Activated CD4-positive, alpha-beta T cell treated with anti-CD3 and anti-CD28 coated beads for 4 hours (primary cell): Measurements from ENCODE around the gene CHD2.
"Not testable (repeated sequence)": the region's sequence is repeated elsewhere in the genome, so short reads cannot be mapped to it uniquely, and the experiment has no call there.

ENCODE experiments used
- DNase-seq, 2 donors: peaks; one replicate each; pipeline ENCODE4 v3.0.0-alpha.2; 2020

The CHD2 gene

DNA sequence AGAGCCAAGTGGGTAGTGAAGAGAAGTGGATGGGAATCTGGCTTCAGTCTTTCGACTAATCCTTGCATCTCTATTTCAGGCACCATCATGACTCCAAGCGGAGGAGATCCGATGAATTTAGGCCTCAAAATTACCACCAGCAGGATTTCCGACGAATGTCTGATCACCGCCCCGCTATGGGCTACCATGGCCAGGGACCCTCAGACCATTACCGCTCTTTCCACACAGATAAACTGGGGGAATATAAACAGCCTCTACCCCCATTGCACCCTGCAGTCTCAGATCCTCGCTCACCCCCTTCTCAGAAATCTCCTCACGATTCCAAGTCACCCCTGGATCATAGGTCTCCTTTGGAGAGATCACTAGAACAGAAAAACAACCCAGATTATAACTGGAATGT, 124.2 kb downstream of the CHD2 start:
- no peak for DNase-seq

DNA sequence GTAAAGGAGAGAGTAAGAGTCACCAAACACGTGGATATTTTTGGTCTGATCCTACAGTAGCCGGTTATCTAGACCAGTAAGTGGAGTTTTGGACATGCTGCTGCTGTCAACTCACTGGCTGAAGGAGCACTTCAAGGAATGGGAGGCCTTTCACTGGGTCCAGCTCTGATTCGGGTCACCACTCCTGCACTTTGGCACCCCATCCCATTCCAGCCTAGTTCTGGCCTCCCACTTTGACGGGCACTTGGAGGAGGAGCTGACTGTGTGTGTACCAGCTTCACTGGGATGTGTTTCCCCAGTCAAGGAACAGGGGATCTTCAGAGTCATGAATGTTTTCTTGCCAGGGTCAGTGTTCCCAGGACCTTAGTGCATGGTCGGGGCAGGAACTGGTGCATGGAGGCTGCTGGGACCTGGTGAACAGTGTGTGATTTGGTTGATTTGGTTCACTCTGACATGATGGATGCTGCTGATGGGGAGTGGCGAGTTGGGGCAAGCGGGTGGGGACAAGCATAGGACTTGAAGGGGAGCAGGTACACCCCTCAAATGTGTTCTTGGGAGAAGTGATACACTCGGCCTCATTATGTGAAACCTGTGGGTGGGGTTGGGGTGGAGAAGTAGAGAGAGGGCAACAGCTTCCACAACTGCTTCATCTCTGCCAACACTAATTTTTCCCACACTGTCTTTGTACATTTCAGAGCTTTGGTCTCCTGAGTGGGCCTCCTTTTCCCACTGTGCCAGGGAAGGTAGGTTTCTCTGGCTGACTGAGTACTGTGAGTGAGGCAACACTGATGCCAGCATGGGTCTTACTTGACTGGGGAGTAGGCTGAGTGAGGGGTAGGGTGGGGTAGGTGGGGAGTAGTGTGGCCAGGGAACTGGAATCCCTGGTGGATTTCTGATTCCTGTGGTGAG, 124.8 kb downstream of the CHD2 start:
- no peak for DNase-seq

DNA sequence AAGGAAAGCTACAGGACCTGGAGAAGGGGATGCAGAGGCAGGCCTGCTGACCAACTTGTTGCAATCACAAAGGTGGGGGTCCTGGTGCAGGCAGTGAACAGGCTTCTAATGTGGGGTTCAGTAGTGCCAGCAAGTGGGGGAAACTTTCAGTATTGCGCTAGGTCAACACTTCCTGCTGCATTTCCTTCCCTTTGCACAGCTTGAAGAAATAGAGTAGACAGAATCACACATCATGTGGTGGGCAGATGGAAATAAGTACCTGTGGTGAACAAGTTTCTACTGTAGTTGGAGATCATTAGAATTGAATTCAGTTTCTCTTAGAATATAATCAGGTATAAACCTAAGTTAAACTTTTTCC, 125.5 kb downstream of the CHD2 start:
- DNase-seq: no peak

DNA sequence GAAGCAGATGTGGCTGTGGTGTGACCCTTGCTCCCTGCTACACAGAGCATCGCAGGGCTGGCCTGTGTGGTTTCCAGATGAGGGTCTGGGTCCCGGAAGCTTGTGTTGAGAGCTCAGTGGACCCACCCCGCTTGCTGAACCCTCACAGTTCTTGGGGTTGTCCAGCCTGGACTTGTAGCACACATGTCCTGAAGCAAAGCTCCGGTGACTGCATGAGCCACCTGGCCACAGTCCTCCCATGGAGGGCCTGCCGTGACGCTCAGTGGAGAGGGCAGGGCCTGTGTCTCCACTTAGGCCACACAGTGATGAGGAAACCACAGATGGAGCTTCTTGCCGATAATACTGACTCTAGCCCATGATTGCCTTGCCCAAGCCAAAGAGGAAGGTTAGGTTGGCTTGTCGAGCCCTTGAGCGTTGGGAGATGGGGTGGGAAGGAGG, 126.3 kb downstream of the CHD2 start:
- no peak for DNase-seq

DNA sequence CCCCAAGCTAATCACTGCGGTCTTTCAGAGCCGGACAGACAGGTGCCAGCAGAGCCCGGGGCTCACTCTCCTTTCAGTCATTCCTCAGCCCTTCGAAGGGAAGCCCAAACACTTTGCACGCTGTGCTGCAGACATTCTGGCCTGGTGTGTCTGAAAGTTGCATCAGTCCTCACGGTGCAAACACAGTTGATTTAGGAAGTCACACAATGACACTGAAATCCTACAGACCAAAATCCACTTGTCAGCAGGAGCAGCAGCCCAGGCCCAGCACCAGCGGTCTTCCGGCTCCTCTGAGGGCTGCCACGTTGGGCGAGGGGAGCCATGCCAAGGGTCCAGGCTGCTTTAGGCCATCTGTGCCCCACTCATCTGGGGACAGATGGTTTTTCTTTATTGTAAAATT, 127.3 kb downstream of the CHD2 start:
- no peak for DNase-seq

DNA sequence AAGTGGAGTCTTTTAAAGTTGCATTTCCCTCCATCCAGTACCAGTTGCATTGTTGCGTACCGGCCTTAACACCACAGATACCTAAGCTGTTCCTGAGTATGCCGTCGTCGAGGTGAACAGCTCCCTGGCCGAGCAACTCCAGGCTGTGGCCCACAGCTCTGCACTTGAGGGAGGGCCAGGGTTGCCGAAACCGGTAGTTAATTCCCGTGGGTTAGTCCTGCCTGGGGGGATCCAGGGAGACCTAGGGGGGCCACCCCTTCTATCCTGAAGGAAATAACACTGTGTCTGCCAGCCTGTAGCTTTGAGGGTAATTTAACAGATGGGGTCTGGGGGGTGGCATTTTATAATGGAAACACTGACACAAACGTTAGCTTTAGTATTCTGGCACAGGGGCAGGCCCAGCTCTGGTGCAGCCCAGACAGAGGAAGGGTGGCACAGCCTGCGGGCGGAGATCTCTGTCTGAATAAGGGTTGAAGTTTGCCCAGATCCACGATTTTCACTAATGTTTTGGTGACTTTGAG, 128.0 kb downstream of the CHD2 start:
- DNase-seq: no peak

DNA sequence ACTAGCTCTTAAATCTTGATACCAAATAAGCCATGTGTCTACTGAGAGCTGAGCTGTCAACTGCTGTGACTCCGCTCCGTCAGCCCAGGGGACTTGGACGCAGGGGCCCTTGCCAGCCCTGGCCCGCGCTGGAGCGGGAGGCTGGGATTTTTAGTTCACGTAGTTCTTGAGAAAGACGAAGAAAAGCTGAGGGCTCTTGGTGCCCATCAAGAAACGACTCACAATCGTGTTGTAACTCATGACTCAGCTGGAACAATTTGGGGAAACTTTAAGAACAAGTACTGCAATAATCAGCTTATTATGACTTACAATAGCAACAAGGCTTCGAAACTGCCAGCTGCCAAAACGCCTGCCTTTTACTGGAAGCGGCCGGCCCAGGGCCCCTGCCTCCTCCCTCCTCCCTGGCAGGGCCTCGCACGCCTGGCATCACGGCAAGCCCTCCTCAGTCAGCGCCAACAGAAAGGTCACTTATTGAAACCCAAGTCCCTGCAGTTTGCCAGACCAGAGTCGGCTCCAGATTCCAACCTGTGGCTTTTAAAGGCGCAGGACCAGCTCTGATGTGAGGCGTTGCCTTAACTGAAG, 128.6 kb downstream of the CHD2 start:
- no peak for DNase-seq

DNA sequence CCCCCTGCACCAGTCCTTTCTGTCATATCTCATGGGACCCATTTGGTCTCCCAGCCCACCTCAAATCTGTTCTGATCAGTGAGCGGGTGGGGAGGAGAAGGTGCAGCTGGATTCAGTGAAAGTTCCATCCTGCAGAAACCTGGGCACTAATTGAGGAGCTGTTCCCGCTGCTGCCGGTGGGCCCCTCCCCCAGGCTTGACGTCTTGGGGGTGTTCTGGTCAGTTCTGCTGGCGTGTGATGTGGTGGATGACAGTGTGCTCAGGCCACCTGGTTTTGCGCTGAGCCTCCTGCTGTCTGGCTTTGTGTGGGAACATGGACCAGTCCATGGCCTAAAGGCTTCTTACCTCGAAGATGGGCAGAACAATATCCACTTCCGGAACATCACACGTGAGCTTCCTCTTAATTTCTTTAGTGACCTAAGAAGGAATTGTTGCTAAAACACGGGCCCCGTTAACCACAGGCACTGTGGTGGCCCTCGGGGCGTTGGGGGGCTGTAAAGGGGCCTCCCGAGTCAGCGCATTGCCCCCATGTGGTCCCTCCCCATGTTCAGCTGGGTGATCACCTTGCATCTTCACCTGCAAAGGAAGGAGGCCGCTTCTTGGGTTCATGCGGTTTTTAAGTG, 129.2 kb downstream of the CHD2 start:
- DNase-seq: no peak

DNA sequence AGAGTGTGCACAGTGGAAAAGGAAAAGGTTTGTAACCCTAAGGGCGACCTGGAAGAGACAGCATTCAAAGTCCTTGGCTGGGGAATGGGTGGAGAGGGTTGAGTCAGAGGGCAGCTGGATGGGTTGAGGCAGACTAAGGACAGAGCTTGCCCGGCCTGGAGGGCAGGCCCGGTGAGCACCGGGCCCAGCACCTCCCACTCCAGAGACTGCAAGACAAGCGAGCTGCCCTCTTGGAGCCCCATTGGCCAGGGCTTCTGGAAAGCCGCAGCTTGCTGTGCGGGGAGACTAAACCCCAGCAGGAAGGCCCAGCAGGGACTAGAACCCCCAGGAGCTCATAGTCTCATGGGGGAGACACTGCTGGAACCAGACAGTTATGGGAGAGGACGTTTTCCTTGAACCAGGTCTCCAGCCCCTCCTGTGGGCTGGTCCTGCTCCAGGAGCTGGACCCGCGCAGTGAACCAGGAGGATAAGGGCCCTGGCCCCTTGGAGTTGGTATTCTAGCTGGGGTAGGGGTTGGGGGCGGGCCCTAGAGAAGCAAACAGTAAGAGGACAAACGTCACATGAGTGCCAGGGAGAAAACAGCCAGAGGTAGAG, 129.8 kb downstream of the CHD2 start:
- DNase-seq: no peak

DNA sequence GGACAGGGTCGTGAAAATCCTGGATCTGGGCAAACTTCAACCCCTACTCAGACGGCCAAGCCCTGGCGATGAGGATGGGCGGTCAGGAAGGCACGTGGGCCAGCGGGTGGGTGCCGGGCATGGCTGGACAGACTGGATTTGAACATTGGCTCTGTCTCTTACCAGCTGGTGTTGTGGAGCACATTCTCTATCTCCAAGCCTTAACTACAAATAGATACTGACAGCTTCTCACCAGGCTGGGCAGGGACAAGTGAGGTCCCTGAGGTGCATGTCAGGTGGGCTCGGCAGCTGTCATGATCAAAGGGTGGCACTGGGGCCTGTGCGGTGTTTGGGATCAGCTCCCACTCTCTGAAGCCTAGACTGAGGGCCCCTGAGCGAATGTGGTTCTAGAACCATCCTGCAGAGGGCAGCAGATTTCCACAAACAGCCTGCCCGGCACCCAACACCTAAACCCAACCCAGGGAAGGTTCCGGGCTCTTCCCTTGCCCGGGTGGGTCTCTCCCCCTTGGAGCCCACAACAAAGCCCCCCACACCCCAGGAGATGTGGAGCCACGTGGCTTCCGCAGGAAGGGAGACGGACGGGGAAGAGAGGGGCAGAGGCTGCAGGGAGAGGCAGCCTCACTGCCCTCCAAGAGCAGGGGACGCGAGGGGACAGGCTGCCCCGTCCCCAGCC, 130.4 kb downstream of the CHD2 start:
- DNase-seq: peak; percentile 51 to 66

DNA sequence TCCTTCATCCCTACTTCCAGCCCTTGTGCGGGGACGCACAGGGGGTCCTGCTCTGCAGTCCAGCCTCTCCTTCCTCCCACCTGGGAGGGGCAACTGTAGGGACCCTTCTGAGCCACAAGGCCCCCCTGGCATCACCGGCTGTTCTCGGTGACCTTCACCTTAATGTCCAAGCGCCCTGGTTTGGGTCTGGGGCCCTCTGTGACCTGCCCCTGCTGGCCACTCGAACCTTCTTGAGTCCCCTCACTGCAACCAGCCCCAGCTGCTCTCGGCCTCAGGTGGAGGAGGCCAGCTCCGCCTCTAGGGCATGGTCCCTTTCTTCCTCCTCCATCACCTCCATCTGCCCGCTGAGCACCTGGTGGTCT, 131.0 kb downstream of the CHD2 start:
- no peak for DNase-seq

DNA sequence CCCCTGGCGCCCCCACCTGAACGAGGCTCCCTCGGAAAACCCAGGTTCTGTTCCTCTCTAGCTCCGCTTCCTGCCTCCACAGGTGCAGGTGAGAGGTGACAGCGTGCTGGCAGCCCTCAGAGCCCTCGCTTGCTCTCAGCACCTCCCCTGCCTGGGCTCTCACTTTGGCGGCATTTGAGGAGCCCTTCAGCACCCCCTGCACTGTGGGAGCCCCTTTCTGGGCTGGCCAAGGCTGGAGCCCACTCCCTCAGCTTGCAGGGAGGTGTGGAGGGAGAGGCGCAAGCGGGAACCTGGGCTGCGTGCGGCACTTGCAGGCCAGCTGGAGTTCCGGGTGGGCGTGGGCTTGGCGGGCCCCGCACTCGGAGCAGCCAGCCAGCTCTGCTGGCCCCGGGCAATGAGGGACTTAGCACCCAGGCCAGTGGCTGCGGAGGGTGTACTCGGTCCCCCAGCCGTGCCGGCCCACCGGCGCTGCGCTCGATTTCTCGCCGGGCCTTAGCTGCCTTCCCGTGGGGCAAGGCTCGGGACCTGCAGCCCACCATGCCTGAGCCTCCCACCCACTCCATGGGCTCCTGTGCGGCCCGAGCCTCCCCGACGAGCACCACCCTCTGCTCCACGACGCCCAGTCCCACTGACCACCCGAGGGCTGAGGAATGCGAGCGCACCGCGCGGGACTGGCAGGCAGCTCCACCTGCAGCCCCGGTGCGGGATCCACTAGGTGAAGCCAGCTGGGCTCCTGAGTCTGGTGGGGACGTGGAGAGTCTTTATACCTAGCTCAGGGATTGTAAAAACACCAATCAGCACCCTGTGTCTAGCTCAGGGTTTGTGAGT, 131.6 kb downstream of the CHD2 start:
- not testable (repeated sequence) for DNase-seq

DNA sequence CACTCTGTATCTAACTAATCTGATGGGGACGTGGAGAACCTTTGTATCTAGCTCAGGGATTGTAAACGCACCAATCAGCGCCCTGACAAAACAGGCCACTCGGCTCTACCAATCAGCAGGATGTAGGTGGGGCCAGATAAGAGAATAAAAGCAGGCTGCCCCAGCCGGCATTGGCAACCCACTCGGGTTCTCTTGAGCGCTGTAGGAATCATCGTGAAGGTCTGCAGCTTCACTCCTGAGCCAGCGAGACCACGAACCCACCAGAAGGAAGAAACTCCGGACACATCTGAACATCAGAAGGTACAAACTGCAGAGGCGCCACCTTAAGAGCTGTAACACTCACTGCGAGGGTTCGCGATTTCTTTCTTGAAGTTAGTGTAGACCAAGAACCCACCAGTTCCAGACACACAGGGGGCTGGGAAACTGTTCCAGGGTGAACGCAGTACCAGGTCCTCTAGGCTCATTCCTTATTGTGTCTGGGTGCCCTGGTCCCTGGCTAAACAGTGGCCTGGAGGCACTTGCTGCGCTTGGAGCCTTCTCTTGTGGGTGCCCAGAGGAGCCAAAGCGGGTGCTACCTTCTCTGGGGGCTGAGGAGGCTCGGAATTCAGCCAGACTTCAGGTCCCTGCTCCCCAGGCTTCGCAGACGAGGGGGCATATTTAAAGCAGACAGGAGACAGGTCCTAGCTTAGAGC, 132.5 kb downstream of the CHD2 start:
- not testable (repeated sequence) for DNase-seq

DNA sequence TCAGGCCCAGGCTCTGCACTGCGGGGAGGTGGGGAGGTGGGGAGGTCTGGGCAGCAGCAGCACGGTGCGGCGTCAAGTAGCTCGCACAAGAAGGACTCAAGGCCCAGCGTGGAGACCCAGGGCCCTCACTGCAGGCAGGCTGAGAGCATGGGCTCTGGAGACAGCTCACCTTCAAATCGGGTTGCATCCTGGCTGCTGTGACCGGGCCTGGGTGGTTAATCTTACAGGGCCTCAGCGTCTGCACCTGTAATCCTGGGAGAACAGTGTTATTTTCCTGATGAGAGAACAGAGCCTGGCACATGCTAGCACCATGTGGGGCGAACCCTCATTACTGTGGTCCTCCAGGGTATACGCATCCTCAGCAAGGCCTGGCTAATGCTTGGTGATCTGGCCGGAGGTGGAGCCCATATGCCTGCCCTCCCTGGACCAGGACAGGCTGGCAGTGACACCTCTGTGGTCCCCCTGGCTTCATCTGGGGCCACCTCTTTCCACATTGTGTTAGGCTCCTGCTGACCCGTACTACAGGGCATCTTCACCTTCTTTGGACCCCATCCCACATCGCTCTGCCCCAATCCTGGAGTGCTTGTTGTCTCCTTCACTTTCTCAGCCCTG, 133.4 kb downstream of the CHD2 start:
- no peak for DNase-seq

DNA sequence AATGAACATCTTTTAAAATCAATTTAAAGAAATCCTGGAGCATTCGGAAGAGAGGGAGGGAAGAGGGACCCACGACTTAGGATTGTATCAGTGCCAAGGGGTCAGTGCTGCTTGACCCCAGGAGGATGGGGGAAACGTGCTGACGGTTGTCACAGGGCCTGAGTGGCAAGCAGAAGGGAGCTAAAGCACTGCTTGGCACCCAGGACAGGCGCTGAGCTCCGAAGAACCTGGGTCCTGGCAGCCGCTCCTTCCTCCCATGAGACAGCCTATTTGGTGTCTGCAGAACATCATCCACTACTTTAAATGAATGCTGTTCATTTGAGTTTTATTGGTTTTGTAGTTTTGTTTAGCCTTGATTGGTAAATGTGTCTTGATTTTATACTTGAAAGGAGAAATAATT, 134.4 kb downstream of the CHD2 start:
- DNase-seq: no peak

DNA sequence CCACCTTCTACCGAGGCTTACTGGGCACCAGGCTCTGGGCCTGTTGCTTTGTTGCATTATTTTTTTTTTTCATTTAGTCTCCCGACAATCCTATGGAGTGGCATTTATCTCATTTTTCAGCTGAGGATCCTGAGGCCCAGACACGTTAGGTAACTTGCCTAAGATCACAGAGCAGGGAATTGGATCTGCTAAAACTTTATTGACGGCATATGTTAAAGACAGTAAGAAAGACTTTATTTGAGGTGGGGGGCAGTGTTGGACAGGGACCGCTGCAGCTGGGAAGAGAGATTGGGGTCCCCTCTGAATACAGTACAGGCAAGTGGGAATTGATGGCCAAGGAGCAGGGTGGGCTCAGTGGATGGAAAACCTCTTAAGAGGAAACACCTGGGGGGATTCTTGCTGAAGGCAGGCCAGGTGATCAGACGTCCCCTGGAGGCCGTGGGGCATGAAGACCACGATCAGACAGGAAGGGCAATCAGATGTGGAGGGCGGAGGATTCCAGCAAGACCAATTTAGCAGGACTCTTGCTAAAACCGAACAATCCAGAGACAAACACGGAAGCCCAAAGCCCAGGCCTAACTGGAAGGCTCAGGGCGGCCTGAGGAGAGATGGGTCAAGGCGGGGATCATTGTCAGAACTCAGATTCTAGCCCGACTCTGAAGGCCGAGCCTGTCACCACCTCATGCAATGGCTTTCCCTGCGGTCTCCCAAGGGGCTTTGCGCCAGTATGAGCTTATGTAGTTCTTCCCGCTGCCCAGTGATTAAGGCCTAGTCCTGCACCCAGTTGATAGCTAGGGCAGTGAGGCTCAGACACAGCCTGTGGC, 135.2 kb downstream of the CHD2 start:
- DNase-seq: no peak

DNA sequence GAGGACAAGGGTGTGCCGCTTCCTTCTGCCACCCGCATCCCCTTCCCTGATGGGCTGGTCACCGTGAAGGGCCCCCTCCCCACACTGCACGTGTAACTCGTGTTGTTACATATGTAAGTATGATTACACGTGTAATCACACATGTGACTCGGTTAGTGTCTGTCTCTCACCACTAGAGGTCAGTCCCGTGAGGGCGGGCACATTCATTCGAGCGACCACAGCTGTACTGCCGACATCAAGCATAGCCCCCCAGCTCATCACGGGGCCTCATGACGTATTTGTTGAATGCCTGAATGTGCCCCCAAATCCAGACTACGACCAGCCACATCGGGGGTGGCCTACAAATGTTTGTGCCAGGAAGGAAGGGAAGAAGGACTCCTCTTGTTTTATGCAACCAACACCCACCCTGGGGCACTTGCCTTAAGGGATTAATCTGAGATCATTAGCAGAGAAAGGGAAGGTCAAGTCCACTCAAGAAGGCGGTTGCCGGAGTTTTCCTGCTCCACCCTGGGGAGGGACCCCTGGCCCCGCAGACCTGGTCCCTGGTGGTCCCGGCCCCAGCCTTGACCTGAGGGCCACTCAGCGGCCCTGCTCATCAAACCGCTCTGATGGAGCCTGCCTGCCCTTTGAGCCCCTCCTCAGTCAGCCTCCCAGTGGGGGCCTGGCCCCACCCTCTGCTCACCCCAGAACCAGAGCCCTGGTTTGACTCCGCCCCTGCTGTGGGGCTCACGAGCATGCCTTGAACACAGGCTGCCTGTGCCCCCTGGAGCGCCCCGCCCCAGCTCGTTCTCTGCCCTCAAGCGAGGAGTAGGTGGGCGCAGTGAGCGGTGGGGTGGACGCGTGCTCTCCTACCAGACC, 136.1 kb downstream of the CHD2 start:
- peak; percentile 27 to 38 for DNase-seq

DNA sequence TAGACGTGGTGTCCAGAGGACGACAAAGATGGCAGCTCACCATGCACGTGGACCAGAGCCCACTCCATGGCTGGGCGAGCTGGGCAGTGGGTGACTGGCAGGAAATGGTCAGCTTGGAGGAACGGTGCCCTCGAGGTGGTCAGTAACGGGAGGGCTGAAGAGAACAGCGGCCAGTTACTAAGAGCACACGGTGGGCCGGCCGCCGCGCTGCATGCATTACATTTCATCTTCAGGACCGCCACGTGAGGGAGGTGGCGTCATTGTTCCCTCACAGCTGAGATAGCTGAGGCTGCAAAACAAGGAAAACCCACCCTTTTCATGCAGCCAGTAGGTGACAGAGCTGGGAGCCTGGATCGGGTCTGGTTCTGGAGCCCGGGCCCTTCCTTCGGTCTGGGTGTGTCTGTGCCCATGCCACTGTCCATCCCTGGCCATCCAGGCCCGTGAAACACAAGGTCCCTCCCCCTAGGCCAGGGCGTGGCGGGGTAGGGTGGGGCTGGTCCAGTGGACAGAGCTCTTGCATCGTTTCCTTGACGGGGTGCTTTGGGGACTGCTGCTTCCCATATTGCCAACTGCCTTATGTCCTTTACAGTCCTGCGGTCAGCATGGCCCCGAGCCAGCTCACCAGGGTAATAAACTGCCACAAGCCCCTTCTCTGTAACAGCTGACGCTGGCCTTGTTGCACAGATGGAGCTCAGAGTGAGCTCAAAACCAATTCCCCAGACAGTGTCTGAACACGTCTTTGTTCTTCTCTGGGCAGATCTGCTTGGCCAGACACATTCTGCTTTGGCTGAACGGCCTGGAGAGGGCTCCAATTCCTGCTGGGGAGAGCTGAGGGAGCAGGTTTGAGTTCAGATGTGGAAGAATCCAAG, 137.1 kb downstream of the CHD2 start:
- no peak for DNase-seq
